GM12878 (cell line): Measurements from ENCODE around the gene FGD4. TPM values are rescaled to one million over a fixed set of nuclear protein-coding genes. Genes with fewer than 3 reads are reported as not detected.

Experiments used
- ATAC-seq: fragments of 200-7000 bp; cut with Tn5 transposase; 3 replicates; pipeline ENCODE4 v1.9.1; 2020; ENCODE audit warnings: mild to moderate bottlenecking, moderate library complexity
- BruUV-seq: library from RNA; stranded (reverse); fragments of 400-500 nt; replicated peaks from 2 replicates; lab custom pipeline; 2021; lab: Mats Ljungman, UMichigan
- CTCF ChIA-PET: fragments of 300-600 bp; sonication (Branson Sonifier 250); formaldehyde crosslinking; extraction: SDS; loops from one replicate; lab custom pipeline; 2021; ENCODE audit warnings: inconsistent platforms; lab: Yijun Ruan, JAX
- POLR2A ChIA-PET: fragments of 350-600 bp; formaldehyde crosslinking; extraction: SDS; loops from one replicate; lab custom pipeline; 2021; ENCODE audit warnings: inconsistent platforms; lab: Charles Lee
- RAD21 ChIA-PET: fragments of 300-600 bp; sonication (Branson Sonifier 250); formaldehyde crosslinking; loops from one replicate; lab custom pipeline; 2023; ENCODE audit warnings: antibody characterized with exemption; ENCODE audit not compliant: unreplicated experiment; lab: Charles Lee
- SMC1A ChIA-PET: fragments of 300-600 bp; sonication (Branson Sonifier 250); formaldehyde crosslinking; loops from one replicate; lab custom pipeline; 2023; ENCODE audit not compliant: unreplicated experiment, uncharacterized antibody; lab: Charles Lee
- DNase-seq: peaks from one replicate; pipeline ENCODE4 v3.0.0-alpha.2; 2011; ENCODE audit warnings: low read depth, low spot score
- FAIRE-seq: peaks from 3 replicates; lab custom pipeline; 2011; peaks lifted over from hg19 to GRCh38; lab: Jason Lieb, UNC
- H2AFZ ChIP-seq: 2 replicates; pipeline ENCODE4 v1.6.0; 2011; ENCODE audit warnings: low read depth, low read length, control low read depth; ENCODE audit not compliant: control insufficient read depth
- H3K27ac ChIP-seq: 2 replicates; pipeline ENCODE4 v1.5.1; 2011; ENCODE audit warnings: control low read depth; ENCODE audit not compliant: control insufficient read depth, insufficient read depth
- H3K27me3 ChIP-seq, 2 experiments: replicated peaks in 1 of 2; 2 replicates each; pipeline versions ENCODE4 v1.6.0 to v1.6.1; 2011; ENCODE audit warnings: low read length in 1 of 2; ENCODE audit not compliant: control insufficient read depth in 2 of 2, insufficient read depth in 2 of 2
- H3K36me3 ChIP-seq, 2 experiments: 2 replicates each; pipeline ENCODE4 v1.5.1; 2011; ENCODE audit warnings: low read length in 1 of 2; ENCODE audit not compliant: control insufficient read depth in 2 of 2, insufficient read depth in 2 of 2
- H3K4me1 ChIP-seq: 2 replicates; pipeline ENCODE4 v1.6.1; 2011; ENCODE audit warnings: mild to moderate bottlenecking, low read length, moderate library complexity, mixed read lengths; ENCODE audit not compliant: control insufficient read depth, insufficient read depth
- H3K4me2 ChIP-seq: 2 replicates; pipeline ENCODE4 v1.6.0; 2011; ENCODE audit warnings: control low read depth; ENCODE audit not compliant: control insufficient read depth, insufficient read depth
- H3K4me3 ChIP-seq: fragments of 200-600 bp; sonication (generic); 2 replicates; pipeline ENCODE4 v1.5.1; 2016
- H3K79me2 ChIP-seq: 2 replicates; pipeline ENCODE4 v1.6.0; 2011; ENCODE audit warnings: low read length; ENCODE audit not compliant: control insufficient read depth, insufficient read depth
- H3K9ac ChIP-seq: 2 replicates; pipeline ENCODE4 v1.8.0; 2011; ENCODE audit warnings: low read length, control low read depth, mixed read lengths; ENCODE audit not compliant: control insufficient read depth, insufficient read depth
- H3K9me3 ChIP-seq: replicated peaks from 3 replicates; pipeline ENCODE4 v1.5.1; 2011; ENCODE audit warnings: mild to moderate bottlenecking, low read length; ENCODE audit not compliant: control insufficient read depth, insufficient read depth
- H4K20me1 ChIP-seq: 2 replicates; pipeline ENCODE4 v1.6.0; 2011; ENCODE audit not compliant: control insufficient read depth, insufficient read depth
- FOXK2 ChIP-seq: fragments of 450-650 bp; IDR thresholded peaks from 2 replicates; pipeline ENCODE4 v1.6.1; 2017; ENCODE audit warnings: mild to moderate bottlenecking, moderate library complexity
- GATAD2B ChIP-seq: fragments of 450-650 bp; conservative IDR thresholded peaks from 2 replicates; pipeline ENCODE4 v1.6.1; 2017; ENCODE audit warnings: low read depth, mild to moderate bottlenecking, moderate library complexity
- NFYB ChIP-seq: IDR thresholded peaks from 2 replicates; pipeline ENCODE4 v1.6.1; 2011; ENCODE audit warnings: low read depth, mild to moderate bottlenecking, low read length, improper control_type of control experiment, moderate library complexity; ENCODE audit not compliant: insufficient read depth
- PAX5 ChIP-seq: IDR thresholded peaks from 2 replicates; pipeline ENCODE4 v1.6.1; 2011; ENCODE audit warnings: low read depth, low read length, borderline replicate concordance
- RB1 ChIP-seq: fragments of 450-650 bp; formaldehyde crosslinking; IDR thresholded peaks from 2 replicates; pipeline ENCODE4 v1.6.1; 2017; ENCODE audit warnings: mild to moderate bottlenecking, borderline replicate concordance
- SMAD5 ChIP-seq: IDR thresholded peaks from 2 replicates; pipeline ENCODE4 v1.6.1; 2016; ENCODE audit warnings: antibody characterized with exemption, low read depth
- SREBF1 ChIP-seq: IDR thresholded peaks from 2 replicates; pipeline ENCODE4 v1.6.1; 2012; ENCODE audit warnings: mild to moderate bottlenecking, low read length
- YBX1 ChIP-seq: fragments of 450-650 bp; IDR thresholded peaks from 2 replicates; pipeline ENCODE4 v1.6.1; 2016; ENCODE audit warnings: antibody characterized with exemption
- ZSCAN29 ChIP-seq: fragments of 450-650 bp; IDR thresholded peaks from 2 replicates; pipeline ENCODE4 v1.6.1; 2017; ENCODE audit warnings: mild to moderate bottlenecking, moderate library complexity
- WGBS: methylation state at CpG from one replicate; pipeline ENCODE4 v1.1.6; 2016; ENCODE audit warnings: low lambda C conversion rate; ENCODE audit not compliant: insufficient replicate concordance, insufficient coverage; ENCODE audit errors: missing lambda C conversion rate; 5-methylcytosine and 5-hydroxymethylcytosine counted together
- in situ Hi-C: fragments of 300-500 bp; cut with MboI; formaldehyde crosslinking; loops from 9 replicates; pipeline ENCODE4 v1.14.3; 2018; ENCODE audit warnings: mixed read lengths
- intact Hi-C: fragments of 100-400 bp; cut with micrococcal nuclease; formaldehyde crosslinking; loops from one replicate; pipeline ENCODE4 v1.14.2; 2022; ENCODE audit not compliant: unreplicated experiment
- polyA plus RNA-seq, 11 experiments: library from polyadenylated mRNA; depleted of rRNA in 4 of 11; unstranded in 6 of 11; stranded (reverse) in 5 of 11; fragments of >200 nt; fragmentation: Nextera tagmentation in 4 of 11; fragmentation: Illumina TruSeq in 1 of 11; extraction: Ambion mirVana in 4 of 11; extraction: Trizol in 1 of 11; gene quantifications; 1 replicate in 1 of 11; 2 replicates in 10 of 11; pipeline versions ENCODE4 v1.2.1 to v1.2.3, GENCODE V29; 2011 to 2016; ENCODE audit warnings: inconsistent platforms in 2 of 11, missing spikeins in 2 of 11, low read depth in 1 of 11
- total RNA-seq, 4 experiments: library from RNA; depleted of rRNA in 3 of 4; stranded (reverse); fragments of >200 nt in 3 of 4; fragmentation: Illumina TruSeq in 1 of 4; extraction: Trizol in 1 of 4; gene quantifications; 2 replicates each; pipeline versions ENCODE4 v1.2.1 to v1.2.3, GENCODE V29; 2013 to 2021
- TF ChIP-seq, protein P1 (sequence below): IDR thresholded peaks from 2 replicates; pipeline ENCODE4 v1.6.1; 2012; ENCODE audit warnings: low read length, inconsistent platforms
- TF ChIP-seq, protein P2 (sequence below): fragments of 150-350 bp; IDR thresholded peaks from 2 replicates; pipeline ENCODE4 v1.6.1; 2016; ENCODE audit warnings: low read depth, low read length

The FGD4 gene
- total and polyA plus RNA-seq, 10 of the 15 experiments (the other 5 are each of a cell fraction or from before 2014, with no cell fraction given): 0.01 to 0.18 (median 0.08) TPM; not detected in 3

DNA sequence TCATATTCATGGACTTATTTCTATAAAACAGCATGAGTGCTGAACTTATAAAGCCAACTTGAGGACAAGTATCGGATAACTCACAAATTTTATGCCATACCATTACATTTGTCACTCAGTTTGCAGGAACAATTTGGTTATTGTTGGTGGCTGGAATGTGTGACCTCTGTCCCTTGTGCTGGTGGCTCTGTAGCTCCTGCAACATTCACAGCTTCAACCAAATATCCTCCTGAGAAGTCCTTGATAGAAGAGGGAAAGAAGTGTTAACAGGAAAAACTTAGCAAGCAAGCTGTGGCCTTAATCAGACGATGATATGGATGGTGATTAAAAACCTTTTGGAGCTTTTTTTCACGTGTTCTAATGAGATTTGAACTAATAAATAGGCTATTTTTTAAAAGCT is 218.8 kb downstream of the FGD4 start:
- no peak overlapping the region for H3K9ac ChIP-seq
- ATAC-seq (no peak), FAIRE-seq (no peak), DNase-seq (no peak)
- no peaks in the 10 kb centered on the region for H3K36me3 ChIP-seq
- H3K27me3 ChIP-seq: no peaks in the 10 kb centered on the region
- no peaks in the 10 kb centered on the region for H3K9me3 ChIP-seq
- CTCF ChIA-PET: interaction anchor here (1.1 to 1.3 kb wide), 2 partner anchors 8 to 88 kb away, joined by 3 read pairs; no protein-coding TSS in a partner anchor
- whole genome bisulfite sequencing: 65% methylated on average over 3 of the region's 3 CpGs
- no peak overlapping the region for H3K4me3 ChIP-seq
- no peaks in the 10 kb centered on the region for H4K20me1 ChIP-seq
- no TSS peak for BruUV-seq
- SMC1A ChIA-PET: interaction anchor here (0.8 to 2.7 kb wide), 4 partner anchors 8 to 39 kb away, joined by 3 to 10 read pairs (median 4); no protein-coding TSS in a partner anchor
- POLR2A ChIA-PET: interaction anchor here (0.6 kb wide), 1 partner anchor 62 kb away, joined by 5 read pairs; no protein-coding TSS in a partner anchor
- RAD21 ChIA-PET: interaction anchor here (1.0 to 1.2 kb wide), 3 partner anchors 8 to 57 kb away, joined by 3 read pairs; no protein-coding TSS in a partner anchor
- intact Hi-C loops: no loop called here
- in situ Hi-C loops: no loop called here
- H3K27ac ChIP-seq: no peak overlapping the region
- H2AFZ ChIP-seq: no peak overlapping the region
- no peak for TF ChIP-seq SREBF1
- TF ChIP-seq, protein P1, sequence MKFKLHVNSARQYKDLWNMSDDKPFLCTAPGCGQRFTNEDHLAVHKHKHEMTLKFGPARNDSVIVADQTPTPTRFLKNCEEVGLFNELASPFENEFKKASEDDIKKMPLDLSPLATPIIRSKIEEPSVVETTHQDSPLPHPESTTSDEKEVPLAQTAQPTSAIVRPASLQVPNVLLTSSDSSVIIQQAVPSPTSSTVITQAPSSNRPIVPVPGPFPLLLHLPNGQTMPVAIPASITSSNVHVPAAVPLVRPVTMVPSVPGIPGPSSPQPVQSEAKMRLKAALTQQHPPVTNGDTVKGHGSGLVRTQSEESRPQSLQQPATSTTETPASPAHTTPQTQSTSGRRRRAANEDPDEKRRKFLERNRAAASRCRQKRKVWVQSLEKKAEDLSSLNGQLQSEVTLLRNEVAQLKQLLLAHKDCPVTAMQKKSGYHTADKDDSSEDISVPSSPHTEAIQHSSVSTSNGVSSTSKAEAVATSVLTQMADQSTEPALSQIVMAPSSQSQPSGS: no peak
- TF ChIP-seq GATAD2B: no peak
- no peak for TF ChIP-seq SMAD5
- TF ChIP-seq ZSCAN29: no peak
- no peak for TF ChIP-seq YBX1
- TF ChIP-seq RB1: no peak
- no peak for TF ChIP-seq PAX5
- TF ChIP-seq, protein P2, sequence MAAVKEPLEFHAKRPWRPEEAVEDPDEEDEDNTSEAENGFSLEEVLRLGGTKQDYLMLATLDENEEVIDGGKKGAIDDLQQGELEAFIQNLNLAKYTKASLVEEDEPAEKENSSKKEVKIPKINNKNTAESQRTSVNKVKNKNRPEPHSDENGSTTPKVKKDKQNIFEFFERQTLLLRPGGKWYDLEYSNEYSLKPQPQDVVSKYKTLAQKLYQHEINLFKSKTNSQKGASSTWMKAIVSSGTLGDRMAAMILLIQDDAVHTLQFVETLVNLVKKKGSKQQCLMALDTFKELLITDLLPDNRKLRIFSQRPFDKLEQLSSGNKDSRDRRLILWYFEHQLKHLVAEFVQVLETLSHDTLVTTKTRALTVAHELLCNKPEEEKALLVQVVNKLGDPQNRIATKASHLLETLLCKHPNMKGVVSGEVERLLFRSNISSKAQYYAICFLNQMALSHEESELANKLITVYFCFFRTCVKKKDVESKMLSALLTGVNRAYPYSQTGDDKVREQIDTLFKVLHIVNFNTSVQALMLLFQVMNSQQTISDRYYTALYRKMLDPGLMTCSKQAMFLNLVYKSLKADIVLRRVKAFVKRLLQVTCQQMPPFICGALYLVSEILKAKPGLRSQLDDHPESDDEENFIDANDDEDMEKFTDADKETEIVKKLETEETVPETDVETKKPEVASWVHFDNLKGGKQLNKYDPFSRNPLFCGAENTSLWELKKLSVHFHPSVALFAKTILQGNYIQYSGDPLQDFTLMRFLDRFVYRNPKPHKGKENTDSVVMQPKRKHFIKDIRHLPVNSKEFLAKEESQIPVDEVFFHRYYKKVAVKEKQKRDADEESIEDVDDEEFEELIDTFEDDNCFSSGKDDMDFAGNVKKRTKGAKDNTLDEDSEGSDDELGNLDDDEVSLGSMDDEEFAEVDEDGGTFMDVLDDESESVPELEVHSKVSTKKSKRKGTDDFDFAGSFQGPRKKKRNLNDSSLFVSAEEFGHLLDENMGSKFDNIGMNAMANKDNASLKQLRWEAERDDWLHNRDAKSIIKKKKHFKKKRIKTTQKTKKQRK: no peak
- TF ChIP-seq FOXK2: no peak
- TF ChIP-seq NFYB: no peak
- H3K4me2 ChIP-seq: no peak overlapping the region
- no peaks in the 10 kb centered on the region for H3K79me2 ChIP-seq
- H3K4me1 ChIP-seq: no peaks in the 10 kb centered on the region
